Progenitor cell of endocrine pancreas (in vitro differentiated cells): ENCODE results near the gene HEMGN. TPM values are rescaled to one million over a fixed set of nuclear protein-coding genes. Genes with fewer than 3 reads are reported as not detected.

Experiments
- DNase-seq: peaks from one replicate; pipeline ENCODE4 v3.0.0; 2021; ENCODE audit warnings: low spot score; ENCODE audit not compliant: unreplicated experiment
- H3K27ac Mint-ChIP-seq: 2 replicates; pipeline ENCODE4 v1.8.0; 2021; ENCODE audit warnings: mild to moderate bottlenecking, moderate library complexity, mixed read lengths
- H3K27me3 Mint-ChIP-seq: 2 replicates; pipeline ENCODE4 v1.8.0; 2021; ENCODE audit warnings: mixed read lengths
- H3K36me3 Mint-ChIP-seq: 2 replicates; pipeline ENCODE4 v1.8.0; 2022; ENCODE audit warnings: mixed read lengths; ENCODE audit not compliant: insufficient read depth
- H3K4me1 Mint-ChIP-seq: 2 replicates; pipeline ENCODE4 v1.8.0; 2021; ENCODE audit warnings: low read depth, mixed read lengths
- H3K4me3 Mint-ChIP-seq: 2 replicates; pipeline ENCODE4 v1.8.0; 2021; ENCODE audit warnings: low read depth, mild to moderate bottlenecking, moderate library complexity, mixed read lengths
- H3K9me3 Mint-ChIP-seq: 2 replicates; pipeline ENCODE4 v1.8.0; 2021; ENCODE audit warnings: low read depth, mixed read lengths
- total RNA-seq: library from RNA; stranded (reverse); gene quantifications from 2 replicates; pipeline ENCODE4 v1.2.1, GENCODE V29; 2021
- TF ChIP-seq, protein P1 (sequence below): fragments of 200-600 bp; sonication (generic); IDR thresholded peaks from one replicate; pipeline ENCODE4 v1.5.0; 2021; ENCODE audit warnings: antibody characterized with exemption, mild to moderate bottlenecking; ENCODE audit not compliant: unreplicated experiment

The HEMGN gene
- total RNA-seq, 1 donor from 2014 or later, result not detected

DNA sequence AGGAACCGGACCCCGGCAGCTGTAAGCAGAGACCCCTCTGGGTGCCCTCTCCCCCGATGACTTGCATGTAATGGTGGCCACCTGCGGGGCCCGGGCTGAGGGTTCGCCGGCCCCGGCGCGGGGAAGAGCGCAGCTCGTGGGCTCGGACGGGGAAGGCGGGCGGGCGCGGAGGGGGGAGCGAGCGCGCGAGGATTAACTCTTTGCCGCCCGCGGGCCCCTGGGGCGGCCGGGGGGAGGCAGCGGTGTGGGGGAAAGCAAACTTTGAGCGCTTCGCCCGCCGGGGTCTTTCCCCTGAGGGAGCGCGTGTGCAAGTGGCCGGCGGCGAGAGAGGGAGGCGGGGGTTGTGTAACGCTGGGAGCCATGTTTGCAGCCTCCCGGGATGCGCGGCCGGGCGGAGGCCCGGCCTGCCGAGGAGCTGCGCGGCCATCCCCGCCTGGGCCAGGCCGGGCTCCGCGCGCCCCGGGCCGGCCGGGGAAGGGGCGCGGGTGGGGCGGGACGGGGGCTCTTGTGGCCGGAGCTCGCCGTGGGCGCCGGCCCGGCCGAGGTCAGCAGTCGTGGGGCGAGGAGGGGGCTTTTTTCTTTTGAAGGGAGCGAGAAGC lies 45.7 kb upstream of the HEMGN start:
- Mint-ChIP-seq H3K4me3 (peak overlapping the region; percentile 78), H3K4me1 (peaks cover 16% of the 10 kb centered on the region), H3K27ac (peak overlapping the region; percentile 81), H3K9me3 (no peaks in the 10 kb centered on the region), H3K36me3 (peaks cover 2% of the 10 kb centered on the region), H3K27me3 (peaks cover 33% of the 10 kb centered on the region)
- peak; percentile 30 for DNase-seq
- TF ChIP-seq, protein P1, sequence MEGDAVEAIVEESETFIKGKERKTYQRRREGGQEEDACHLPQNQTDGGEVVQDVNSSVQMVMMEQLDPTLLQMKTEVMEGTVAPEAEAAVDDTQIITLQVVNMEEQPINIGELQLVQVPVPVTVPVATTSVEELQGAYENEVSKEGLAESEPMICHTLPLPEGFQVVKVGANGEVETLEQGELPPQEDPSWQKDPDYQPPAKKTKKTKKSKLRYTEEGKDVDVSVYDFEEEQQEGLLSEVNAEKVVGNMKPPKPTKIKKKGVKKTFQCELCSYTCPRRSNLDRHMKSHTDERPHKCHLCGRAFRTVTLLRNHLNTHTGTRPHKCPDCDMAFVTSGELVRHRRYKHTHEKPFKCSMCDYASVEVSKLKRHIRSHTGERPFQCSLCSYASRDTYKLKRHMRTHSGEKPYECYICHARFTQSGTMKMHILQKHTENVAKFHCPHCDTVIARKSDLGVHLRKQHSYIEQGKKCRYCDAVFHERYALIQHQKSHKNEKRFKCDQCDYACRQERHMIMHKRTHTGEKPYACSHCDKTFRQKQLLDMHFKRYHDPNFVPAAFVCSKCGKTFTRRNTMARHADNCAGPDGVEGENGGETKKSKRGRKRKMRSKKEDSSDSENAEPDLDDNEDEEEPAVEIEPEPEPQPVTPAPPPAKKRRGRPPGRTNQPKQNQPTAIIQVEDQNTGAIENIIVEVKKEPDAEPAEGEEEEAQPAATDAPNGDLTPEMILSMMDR, result no peak

DNA sequence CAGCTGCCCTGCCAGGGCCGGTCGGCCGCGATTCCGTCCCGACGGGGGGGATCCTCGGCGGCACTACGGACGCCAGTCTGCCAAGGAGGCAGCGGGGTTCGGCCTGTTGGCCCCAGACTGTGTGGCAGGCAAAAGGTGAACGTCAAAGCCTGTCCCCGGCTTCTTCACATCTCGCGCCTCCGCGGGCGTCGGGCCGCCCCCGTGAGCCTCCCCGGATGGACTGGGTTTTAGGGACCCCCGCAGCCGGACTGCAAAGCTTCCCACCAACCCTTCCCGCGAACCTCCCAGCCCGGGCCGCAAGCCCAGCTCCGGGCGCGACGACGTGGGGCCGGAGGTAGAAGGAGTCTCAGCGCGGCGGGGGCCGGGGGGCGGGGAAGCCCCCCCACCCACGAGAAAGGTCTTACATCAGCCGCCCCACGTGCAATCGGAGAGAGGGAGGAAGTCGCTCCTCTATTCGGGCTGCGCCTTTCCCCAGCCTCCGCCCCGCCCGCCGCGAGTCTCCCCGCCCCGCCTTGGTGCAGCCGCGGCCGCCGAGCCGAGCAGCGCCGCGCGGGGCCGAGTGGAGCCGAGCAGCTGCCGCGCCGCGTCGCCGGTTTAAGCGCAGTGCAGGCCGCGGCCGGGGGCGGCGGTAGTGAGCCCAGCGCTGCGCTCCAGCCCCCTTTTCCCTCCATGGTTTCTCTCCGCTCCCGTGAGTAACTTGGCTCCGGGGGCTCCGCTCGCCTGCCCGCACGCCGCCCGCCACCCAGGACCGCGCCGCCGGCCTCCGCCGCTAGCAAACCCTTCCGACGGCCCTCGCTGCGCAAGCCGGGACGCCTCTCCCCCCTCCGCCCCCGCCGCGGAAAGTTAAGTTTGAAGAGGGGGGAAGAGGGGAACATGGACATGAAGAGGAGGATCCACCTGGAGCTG lies 45.0 kb upstream of the HEMGN start, which contains the start of gene ANP32B:
TSS of gene ANP32B (plus strand) at position 659 of the 906 bp plus-strand sequence. CDS start at position 874, 215 bp downstream.
- TF ChIP-seq, protein P1, result peak; percentile 92
- no peaks in the 10 kb centered on the region for H3K9me3 Mint-ChIP-seq
- peak within 1 kb of the TSS; percentile 78 for H3K4me3 Mint-ChIP-seq
- peaks cover 2% of the 10 kb centered on the region for H3K36me3 Mint-ChIP-seq
- peaks cover 38% of the 10 kb centered on the region for H3K27me3 Mint-ChIP-seq
- peaks cover 12% of the 10 kb centered on the region for H3K4me1 Mint-ChIP-seq
- DNase-seq, result peak; percentile 87
- peak within 1 kb of the TSS; percentile 81 for H3K27ac Mint-ChIP-seq

DNA sequence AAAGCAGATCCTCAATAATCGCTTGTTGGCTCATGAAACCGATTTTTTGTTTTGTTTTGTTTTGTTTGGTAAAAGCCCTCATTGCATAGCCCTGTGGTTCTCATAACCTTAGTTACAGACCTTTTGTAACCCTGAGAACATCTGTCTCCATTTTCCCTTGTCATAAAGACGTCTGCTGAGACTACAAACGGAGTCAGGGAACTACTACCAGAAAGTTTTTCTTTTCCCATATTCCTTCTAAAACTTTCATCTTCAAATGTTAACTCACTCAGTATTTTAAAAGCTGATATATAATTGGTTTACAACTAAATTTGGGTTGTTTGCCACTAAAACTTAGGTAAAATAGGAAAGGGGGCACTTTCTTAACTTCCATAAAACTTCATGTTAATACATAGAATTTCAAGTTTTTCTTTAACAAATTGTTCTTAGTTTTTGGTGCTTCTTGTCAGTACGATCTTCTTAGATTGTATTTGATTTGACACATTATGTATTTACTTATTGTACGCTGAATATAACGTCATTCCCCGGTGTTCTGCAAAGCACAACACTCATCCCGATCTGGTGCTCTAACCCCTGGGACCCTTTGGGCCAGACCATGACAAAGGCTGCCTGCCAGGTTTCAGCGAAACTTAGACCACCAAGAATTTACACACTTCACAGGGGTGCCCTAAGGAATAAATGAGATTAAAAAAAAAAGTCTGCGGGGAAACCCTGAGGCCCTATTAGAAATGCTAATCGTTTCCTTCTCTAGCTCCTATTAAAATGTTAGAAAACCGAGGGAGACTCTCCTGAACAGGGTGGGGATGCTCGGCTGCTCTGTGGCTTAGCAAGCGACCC lies 44.1 kb upstream of the HEMGN start:
- Mint-ChIP-seq H3K9me3 (no peaks in the 10 kb centered on the region), H3K27me3 (peaks cover 42% of the 10 kb centered on the region), H3K4me3 (peak overlapping the region; percentile 69), H3K27ac (no peak overlapping the region), H3K4me1 (peaks cover 11% of the 10 kb centered on the region), H3K36me3 (peaks cover 2% of the 10 kb centered on the region)
- TF ChIP-seq, protein P1, result no peak
- no peak for DNase-seq

DNA sequence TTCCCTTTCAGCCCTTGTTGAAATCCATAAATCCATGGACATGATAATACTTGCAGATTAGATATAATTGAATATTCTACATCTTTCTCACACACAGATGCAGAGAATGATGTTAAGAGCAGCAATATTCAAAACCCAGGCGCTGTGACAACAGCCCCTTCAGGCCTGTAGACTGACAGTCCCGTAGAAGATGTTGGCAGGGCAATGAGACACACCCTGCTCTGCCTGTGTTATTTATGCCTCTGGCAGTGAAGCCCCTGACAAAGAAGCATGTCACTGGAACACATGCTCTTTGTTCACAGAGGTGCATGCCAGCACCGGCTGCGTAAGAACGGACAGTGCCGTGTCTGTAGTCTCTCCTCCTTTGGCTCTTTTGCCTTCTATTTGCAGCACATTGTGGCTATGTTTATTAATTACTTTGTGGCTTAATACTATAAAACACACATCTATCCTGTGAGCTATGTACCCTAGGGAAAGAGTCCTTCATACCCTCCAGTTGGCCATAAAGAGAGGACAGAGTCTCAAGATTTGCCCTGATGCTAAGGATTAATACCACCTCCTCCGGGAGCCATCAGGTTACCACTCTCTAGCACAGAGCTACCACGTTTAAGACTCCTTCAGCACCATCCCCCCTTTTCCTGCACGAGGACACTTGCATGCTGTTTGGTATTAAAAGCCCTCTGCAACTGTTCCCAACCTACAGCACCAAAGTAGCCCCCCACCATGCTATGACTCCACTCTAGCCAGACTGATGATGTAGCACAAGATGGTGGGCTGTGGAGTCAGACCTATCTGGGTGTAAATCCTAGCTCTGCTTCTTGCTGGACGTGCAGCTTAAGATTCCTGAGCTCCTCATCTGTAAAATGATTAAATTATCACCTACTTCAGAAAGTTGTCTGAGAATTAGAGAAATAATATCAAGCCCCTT lies 43.2 kb upstream of the HEMGN start:
- DNase-seq, result no peak
- Mint-ChIP-seq H3K27ac (no peak overlapping the region), H3K9me3 (no peaks in the 10 kb centered on the region), H3K36me3 (peaks cover 2% of the 10 kb centered on the region), H3K27me3 (peaks cover 45% of the 10 kb centered on the region), H3K4me1 (peaks cover 6% of the 10 kb centered on the region), H3K4me3 (peak overlapping the region; percentile 69)
- TF ChIP-seq, protein P1, result no peak
